Measurements from ENCODE around the gene YWHAG.
"Not testable (repeated sequence)": the region's sequence is repeated elsewhere in the genome, so short reads cannot be mapped to it uniquely, and the experiment has no call there.

The YWHAG gene

GRCh38 chr7:76314042-76314721 lies 44.6 kb downstream of the YWHAG start:
- WGBS (ENCODE audit: insufficient coverage), result 2% methylated on average over 9 of the region's 15 CpGs
- H3K36me3 ChIP-seq (ENCODE audit: control insufficient read depth in 4 of 4, insufficient read depth in 4 of 4, low read length in 3 of 4), result no peaks in the 10 kb centered on the region
- no peaks in the 10 kb centered on the region for H3K9me3 ChIP-seq (ENCODE audit: control extremely low read depth in 1 of 5, control insufficient read depth in 4 of 5, insufficient read depth in 2 of 5, low read depth in 1 of 5, low read length in 4 of 5)
- H3K4me3 ChIP-seq (ENCODE audit: control insufficient read depth in 1 of 7, extremely low read depth in 1 of 7, insufficient read depth in 4 of 7, low read depth in 2 of 7, low read length in 6 of 7), result peak overlapping the region in 3 of 7 experiments; percentile 19 to 54 (median 30)
- no peak overlapping the region for H3K27ac ChIP-seq (ENCODE audit: insufficient read depth in 1 of 2, low read depth in 1 of 2, low read length in 2 of 2, poor library complexity in 1 of 2, severe bottlenecking in 2 of 2)
- H3K4me1 ChIP-seq (ENCODE audit: control extremely low read depth in 1 of 4, control insufficient read depth in 4 of 4, insufficient read depth in 4 of 4, low read length in 3 of 4), result peaks cover 3 to 37% (median 29%) of the 10 kb centered on the region in 4 experiments
- DNase-seq, result peak; percentile 92 to 96 (median 95)
- H3K27me3 ChIP-seq (replicated peaks in 2 of 5; ENCODE audit: control insufficient read depth in 4 of 5, insufficient read depth in 5 of 5, low read length in 4 of 5), result no peaks in the 10 kb centered on the region
- ChIA-PET CTCF (interaction anchor here (1.2 to 20.5 kb wide), 18 partner anchors 9 to 155 kb away, joined by 3 to 303 read pairs (median 6); partner anchors contain the start of genes HSPB1 and YWHAG), POLR2A (interaction anchor here (0.5 to 2.5 kb wide), 3 partner anchors 12 to 72 kb away, joined by 4 to 13 read pairs (median 7); partner anchors contain the start of gene HSPB1)

GRCh38 chr7:76311838-76312237 lies 47.0 kb downstream of the YWHAG start:
- 100% methylated on average over 5 of the region's 6 CpGs for WGBS (ENCODE audit: insufficient coverage)
- not testable (repeated sequence) for H3K4me3 ChIP-seq (ENCODE audit: control insufficient read depth in 1 of 7, extremely low read depth in 1 of 7, insufficient read depth in 4 of 7, low read depth in 2 of 7, low read length in 6 of 7); H3K27me3 ChIP-seq (replicated peaks in 2 of 5; ENCODE audit: control insufficient read depth in 4 of 5, insufficient read depth in 5 of 5, low read length in 4 of 5); DNase-seq; H3K36me3 ChIP-seq (ENCODE audit: control insufficient read depth in 4 of 4, insufficient read depth in 4 of 4, low read length in 3 of 4); H3K27ac ChIP-seq (ENCODE audit: insufficient read depth in 1 of 2, low read depth in 1 of 2, low read length in 2 of 2, poor library complexity in 1 of 2, severe bottlenecking in 2 of 2); H3K9me3 ChIP-seq (ENCODE audit: control extremely low read depth in 1 of 5, control insufficient read depth in 4 of 5, insufficient read depth in 2 of 5, low read depth in 1 of 5, low read length in 4 of 5)
- peaks cover 0 to 22% (median 14%) of the 10 kb centered on the region in 4 experiments for H3K4me1 ChIP-seq (ENCODE audit: control extremely low read depth in 1 of 4, control insufficient read depth in 4 of 4, insufficient read depth in 4 of 4, low read length in 3 of 4)
- CTCF ChIA-PET, result interaction anchor here (0.6 to 20.5 kb wide), 4 partner anchors 23 to 259 kb away, joined by 3 to 303 read pairs (median 47); no protein-coding TSS in a partner anchor
- POLR2A ChIA-PET, result interaction anchor here (1.5 kb wide), 1 partner anchor 9 kb away, joined by 5 read pairs; the partner anchor contains the start of gene HSPB1

DNA sequence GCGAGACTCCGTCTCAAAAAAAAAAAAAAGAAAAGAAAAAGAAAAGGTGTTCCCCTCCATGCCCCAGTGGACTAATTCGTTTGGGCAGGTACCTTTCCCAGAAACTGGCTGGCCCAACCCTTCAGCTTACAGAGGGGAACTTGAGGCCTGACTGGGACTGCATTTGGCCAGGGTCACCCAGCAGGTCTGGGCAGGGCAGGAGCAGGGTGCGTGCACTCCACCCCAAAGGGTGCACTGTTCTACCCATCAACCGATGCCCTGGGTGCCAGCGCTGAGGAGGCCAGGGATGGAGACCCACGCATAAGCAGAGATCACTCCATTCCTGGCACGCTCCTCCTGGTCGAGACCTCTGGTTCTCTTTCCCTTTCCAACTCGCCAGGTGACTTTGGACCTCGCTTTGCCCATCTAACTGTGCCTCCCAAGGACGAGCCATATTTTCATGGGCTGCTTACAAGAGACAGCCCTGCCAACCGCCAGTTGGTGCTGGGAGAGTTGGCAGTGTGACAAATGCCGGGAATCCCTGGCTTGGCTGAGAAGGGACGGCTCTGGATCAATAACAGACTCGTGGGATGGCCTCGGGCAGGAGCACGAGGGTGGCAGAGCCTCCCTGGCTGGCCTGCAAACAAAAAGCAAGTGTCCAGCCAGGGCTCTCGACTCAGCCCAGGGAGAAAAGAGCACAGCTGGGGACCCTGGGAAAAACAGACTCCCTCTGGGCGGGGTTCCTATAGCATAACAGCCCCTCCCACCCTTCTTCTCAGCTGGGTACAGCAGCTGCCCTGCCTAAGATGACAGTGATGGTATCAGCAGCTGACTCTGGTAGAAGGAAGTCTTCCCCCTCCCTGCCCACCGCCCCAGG lies 48.5 kb downstream of the YWHAG start:
- CTCF ChIA-PET, result interaction anchor here (3.5 to 20.5 kb wide), 3 partner anchors 22 to 132 kb away, joined by 16 to 303 read pairs (median 78); no protein-coding TSS in a partner anchor

DNA sequence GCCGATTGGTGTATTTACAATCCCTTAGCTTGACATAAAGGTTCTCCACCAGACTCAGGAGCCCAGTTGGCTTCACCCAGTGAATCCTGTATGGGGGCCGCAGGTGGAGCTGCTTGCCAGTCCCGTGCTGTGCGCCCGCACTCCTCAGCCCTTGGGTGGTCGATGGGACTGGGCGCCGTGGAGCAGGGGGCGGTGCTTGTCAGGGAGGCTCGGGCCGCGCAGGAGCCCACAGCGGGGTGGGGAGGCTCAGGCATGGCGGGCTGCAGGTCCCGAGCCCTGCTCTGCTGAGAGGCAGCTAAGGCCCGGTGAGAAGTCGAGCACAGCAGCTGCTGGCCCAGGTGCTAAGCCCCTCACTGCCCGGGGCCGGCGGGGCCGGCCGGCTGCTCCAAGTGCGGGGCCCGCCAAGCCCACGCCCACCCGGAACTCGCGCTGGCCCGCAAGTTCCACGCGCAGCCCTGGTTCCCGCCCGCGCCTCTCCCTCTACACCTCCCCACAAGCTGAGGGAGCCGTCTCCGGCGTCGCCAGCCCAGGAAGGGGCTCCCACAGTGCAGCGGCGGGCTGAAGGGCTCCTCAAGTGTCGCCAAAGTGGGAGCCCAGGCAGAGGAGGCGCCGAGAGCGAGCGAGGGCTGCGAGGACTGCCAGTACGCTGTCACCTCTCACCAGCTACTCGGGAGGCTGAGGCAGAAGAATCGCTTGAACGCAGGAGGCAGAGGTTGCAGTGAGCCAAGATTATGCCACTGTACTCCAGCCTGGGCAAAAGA lies 49.3 kb downstream of the YWHAG start:
- not testable (repeated sequence) for H3K27me3 ChIP-seq (replicated peaks in 2 of 5; ENCODE audit: control insufficient read depth in 4 of 5, insufficient read depth in 5 of 5, low read length in 4 of 5); H3K9me3 ChIP-seq (ENCODE audit: control extremely low read depth in 1 of 5, control insufficient read depth in 4 of 5, insufficient read depth in 2 of 5, low read depth in 1 of 5, low read length in 4 of 5); H3K4me3 ChIP-seq (ENCODE audit: control insufficient read depth in 1 of 7, extremely low read depth in 1 of 7, insufficient read depth in 4 of 7, low read depth in 2 of 7, low read length in 6 of 7); DNase-seq; H3K36me3 ChIP-seq (ENCODE audit: control insufficient read depth in 4 of 4, insufficient read depth in 4 of 4, low read length in 3 of 4); H3K27ac ChIP-seq (ENCODE audit: insufficient read depth in 1 of 2, low read depth in 1 of 2, low read length in 2 of 2, poor library complexity in 1 of 2, severe bottlenecking in 2 of 2)
- 97% methylated on average over 29 of the region's 50 CpGs for WGBS (ENCODE audit: insufficient coverage)
- POLR2A ChIA-PET, result interaction anchor here (1.2 kb wide), 1 partner anchor 17 kb away, joined by 3 read pairs; no protein-coding TSS in a partner anchor
- CTCF ChIA-PET, result interaction anchor here (1.0 to 20.5 kb wide), 3 partner anchors 21 to 131 kb away, joined by 3 to 303 read pairs (median 9); no protein-coding TSS in a partner anchor
- H3K4me1 ChIP-seq (ENCODE audit: control extremely low read depth in 1 of 4, control insufficient read depth in 4 of 4, insufficient read depth in 4 of 4, low read length in 3 of 4), result peaks cover 0 to 18% (median 9%) of the 10 kb centered on the region in 4 experiments

More for the DNA sequence above, 48.5 kb downstream of the YWHAG start:
- Histone ChIP-seq H3K36me3 (ENCODE audit: control insufficient read depth in 4 of 4, insufficient read depth in 4 of 4, low read length in 3 of 4) (no peaks in the 10 kb centered on the region), H3K4me1 (ENCODE audit: control extremely low read depth in 1 of 4, control insufficient read depth in 4 of 4, insufficient read depth in 4 of 4, low read length in 3 of 4) (peaks cover 0 to 17% (median 12%) of the 10 kb centered on the region in 4 experiments), H3K27ac (ENCODE audit: insufficient read depth in 1 of 2, low read depth in 1 of 2, low read length in 2 of 2, poor library complexity in 1 of 2, severe bottlenecking in 2 of 2) (no peak overlapping the region), H3K4me3 (ENCODE audit: control insufficient read depth in 1 of 7, extremely low read depth in 1 of 7, insufficient read depth in 4 of 7, low read depth in 2 of 7, low read length in 6 of 7) (no peak overlapping the region), H3K9me3 (ENCODE audit: control extremely low read depth in 1 of 5, control insufficient read depth in 4 of 5, insufficient read depth in 2 of 5, low read depth in 1 of 5, low read length in 4 of 5) (no peaks in the 10 kb centered on the region), H3K27me3 (replicated peaks in 2 of 5; ENCODE audit: control insufficient read depth in 4 of 5, insufficient read depth in 5 of 5, low read length in 4 of 5) (no peaks in the 10 kb centered on the region)
- DNase-seq, result no peak
- WGBS (ENCODE audit: insufficient coverage), result 90% methylated on average over 16 of the region's 21 CpGs
- POLR2A ChIA-PET, result interaction anchor here (1.2 to 1.5 kb wide), 2 partner anchors 7 to 18 kb away, joined by 3 to 5 read pairs; partner anchors contain the start of gene HSPB1

DNA sequence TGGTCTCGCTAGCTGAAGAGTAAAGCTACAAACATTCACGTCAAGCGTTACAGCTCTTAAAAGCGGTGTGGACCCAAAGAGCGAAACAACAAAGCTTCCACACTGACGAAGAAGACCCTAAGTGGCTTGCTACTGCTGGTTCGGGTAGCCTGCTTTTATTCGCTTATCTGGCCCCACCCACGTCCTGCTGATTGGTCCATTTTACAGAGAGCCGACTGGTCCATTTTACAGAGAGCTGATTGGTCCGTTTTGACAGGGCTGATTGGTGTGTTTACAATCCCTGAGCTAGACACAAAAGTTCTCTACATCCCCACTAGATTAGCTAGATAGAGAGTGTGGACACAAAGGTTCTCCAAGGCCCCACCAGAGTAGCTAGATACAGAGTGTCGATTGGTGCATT lies 49.9 kb downstream of the YWHAG start:
- H3K27ac ChIP-seq (ENCODE audit: insufficient read depth in 1 of 2, low read depth in 1 of 2, low read length in 2 of 2, poor library complexity in 1 of 2, severe bottlenecking in 2 of 2); H3K36me3 ChIP-seq (ENCODE audit: control insufficient read depth in 4 of 4, insufficient read depth in 4 of 4, low read length in 3 of 4); H3K4me3 ChIP-seq (ENCODE audit: control insufficient read depth in 1 of 7, extremely low read depth in 1 of 7, insufficient read depth in 4 of 7, low read depth in 2 of 7, low read length in 6 of 7); POLR2A ChIA-PET; DNase-seq; H3K27me3 ChIP-seq (replicated peaks in 2 of 5; ENCODE audit: control insufficient read depth in 4 of 5, insufficient read depth in 5 of 5, low read length in 4 of 5); H3K9me3 ChIP-seq (ENCODE audit: control extremely low read depth in 1 of 5, control insufficient read depth in 4 of 5, insufficient read depth in 2 of 5, low read depth in 1 of 5, low read length in 4 of 5): not testable (repeated sequence)
- H3K4me1 ChIP-seq (ENCODE audit: control extremely low read depth in 1 of 4, control insufficient read depth in 4 of 4, insufficient read depth in 4 of 4, low read length in 3 of 4), result peaks cover 0 to 22% (median 11%) of the 10 kb centered on the region in 4 experiments
- 98% methylated on average over 11 of the region's 12 CpGs for WGBS (ENCODE audit: insufficient coverage)
- CTCF ChIA-PET, result interaction anchor here (1.0 to 20.5 kb wide), 3 partner anchors 20 to 131 kb away, joined by 3 to 303 read pairs (median 9); no protein-coding TSS in a partner anchor

DNA sequence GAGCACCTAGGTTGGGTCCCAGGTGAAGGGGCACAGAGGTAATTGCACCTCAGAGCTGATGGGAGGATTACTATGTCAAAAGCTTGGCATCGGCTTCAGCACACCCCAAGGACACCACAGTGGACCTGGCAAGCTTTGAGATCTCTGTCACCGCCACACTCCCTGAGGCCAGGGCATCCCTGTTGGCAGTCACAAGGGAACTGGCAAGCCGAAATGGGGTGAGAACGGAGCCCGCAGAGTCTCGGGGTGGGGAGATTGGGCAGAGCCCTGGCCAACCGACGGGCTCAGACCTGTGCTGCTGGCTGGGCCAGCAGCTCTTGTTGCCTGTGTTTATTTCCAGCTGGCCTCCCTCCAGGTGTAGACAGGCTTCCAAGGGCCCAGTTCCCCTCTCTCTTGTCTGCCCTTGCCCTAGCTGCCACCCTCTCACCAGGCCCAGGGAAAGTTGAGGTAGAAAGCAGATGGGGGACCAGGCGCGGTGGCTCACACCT lies 53.9 kb downstream of the YWHAG start:
- WGBS (ENCODE audit: insufficient coverage), result 99% methylated on average over 10 of the region's 10 CpGs
- Histone ChIP-seq H3K36me3 (ENCODE audit: control insufficient read depth in 4 of 4, insufficient read depth in 4 of 4, low read length in 3 of 4) (peaks cover 0 to 3% (median 0%) of the 10 kb centered on the region in 4 experiments), H3K27me3 (replicated peaks in 2 of 5; ENCODE audit: control insufficient read depth in 4 of 5, insufficient read depth in 5 of 5, low read length in 4 of 5) (no peaks in the 10 kb centered on the region), H3K27ac (ENCODE audit: insufficient read depth in 1 of 2, low read depth in 1 of 2, low read length in 2 of 2, poor library complexity in 1 of 2, severe bottlenecking in 2 of 2) (no peak overlapping the region), H3K4me1 (ENCODE audit: control extremely low read depth in 1 of 4, control insufficient read depth in 4 of 4, insufficient read depth in 4 of 4, low read length in 3 of 4) (peaks cover 0 to 27% (median 20%) of the 10 kb centered on the region in 4 experiments), H3K4me3 (ENCODE audit: control insufficient read depth in 1 of 7, extremely low read depth in 1 of 7, insufficient read depth in 4 of 7, low read depth in 2 of 7, low read length in 6 of 7) (no peak overlapping the region), H3K9me3 (ENCODE audit: control extremely low read depth in 1 of 5, control insufficient read depth in 4 of 5, insufficient read depth in 2 of 5, low read depth in 1 of 5, low read length in 4 of 5) (no peaks in the 10 kb centered on the region)
- DNase-seq, result no peak
- ChIA-PET CTCF (interaction anchor here (0.7 to 20.5 kb wide), 6 partner anchors 10 to 127 kb away, joined by 3 to 303 read pairs (median 4); no protein-coding TSS in a partner anchor), POLR2A (interaction anchor here (0.9 kb wide), 1 partner anchor 119 kb away, joined by 3 read pairs; no protein-coding TSS in a partner anchor)

Data from common myeloid progenitor, CD34-positive (primary cell).